NOMO-1 treated with dmso at 0.1 percent for 144 hours (cell line): ENCODE data around the gene TUBB6.

Experiments used
- DNase-seq: peaks from one replicate; lab custom pipeline; 2025; ENCODE audit not compliant: unreplicated experiment; lab: John Stamatoyannopoulos, UW

The TUBB6 gene

GRCh38 chr18:12336171-12336613 lies 28.2 kb downstream of the TUBB6 start:
- no peak for DNase-seq

- DNase-seq, result no peak
Measured at GRCh38 chr18:12336887-12337286, 28.8 kb downstream of the TUBB6 start.

- no peak for DNase-seq
Measured at GRCh38 chr18:12338382-12338781, 30.3 kb downstream of the TUBB6 start.

GRCh38 chr18:12340945-12341660 lies 33.1 kb downstream of the TUBB6 start:
- DNase-seq, result no peak

GRCh38 chr18:12342661-12343060 lies 34.6 kb downstream of the TUBB6 start:
- no peak for DNase-seq

- DNase-seq, result no peak
Measured at GRCh38 chr18:12345491-12346239, 37.6 kb downstream of the TUBB6 start.

GRCh38 chr18:12346240-12346565 lies 38.2 kb downstream of the TUBB6 start:
- DNase-seq, result no peak

- no peak for DNase-seq
Measured at GRCh38 chr18:12347895-12348294, 39.9 kb downstream of the TUBB6 start.

GRCh38 chr18:12352188-12352587 lies 44.1 kb downstream of the TUBB6 start:
- DNase-seq, result no peak

GRCh38 chr18:12359515-12359927 lies 51.5 kb downstream of the TUBB6 start:
- no peak for DNase-seq

GRCh38 chr18:12361770-12362378 lies 53.8 kb downstream of the TUBB6 start:
- no peak for DNase-seq

GRCh38 chr18:12362473-12363174 lies 54.6 kb downstream of the TUBB6 start:
- no peak for DNase-seq

GRCh38 chr18:12366379-12366778 lies 58.3 kb downstream of the TUBB6 start:
- DNase-seq, result no peak

- DNase-seq, result no peak
Measured at GRCh38 chr18:12366784-12367183, 58.7 kb downstream of the TUBB6 start.

GRCh38 chr18:12369211-12369610 lies 61.2 kb downstream of the TUBB6 start:
- DNase-seq, result no peak

GRCh38 chr18:12371590-12371989 lies 63.5 kb downstream of the TUBB6 start:
- no peak for DNase-seq

GRCh38 chr18:12372406-12372805 lies 64.4 kb downstream of the TUBB6 start:
- no peak for DNase-seq

- no peak for DNase-seq
Measured at GRCh38 chr18:12373116-12373770, 65.2 kb downstream of the TUBB6 start.

GRCh38 chr18:12373771-12374116 lies 65.7 kb downstream of the TUBB6 start:
- DNase-seq, result no peak

- DNase-seq, result no peak
Measured at GRCh38 chr18:12374401-12374800, 66.4 kb downstream of the TUBB6 start.
